KOPT-K1 (cell line): ENCODE data around the gene SMO.
"Not testable (repeated sequence)": the region's sequence is repeated elsewhere in the genome, so short reads cannot be mapped to it uniquely, and the experiment has no call there.

ENCODE experiments used
- H3K27ac ChIP-seq: fragments of 200-600 bp; sonication (generic); 2 replicates; pipeline ENCODE4 v1.5.1; 2016; ENCODE audit warnings: antibody characterized with exemption, mild to moderate bottlenecking, low read depth, low read length; ENCODE audit not compliant: poor library complexity, severe bottlenecking
- H3K36me3 ChIP-seq: fragments of 200-600 bp; sonication (generic); 2 replicates; pipeline ENCODE4 v1.5.1; 2017; ENCODE audit warnings: antibody characterized with exemption, mild to moderate bottlenecking, low read length, moderate library complexity; ENCODE audit not compliant: insufficient read depth
- H3K9me3 ChIP-seq: fragments of 200-600 bp; sonication (generic); 2 replicates; pipeline ENCODE4 v1.5.1; 2017; ENCODE audit warnings: antibody characterized with exemption, low read length, mild to moderate bottlenecking; ENCODE audit not compliant: insufficient read depth, poor library complexity, severe bottlenecking

The SMO gene

GRCh38 chr7:129227646-129228578 lies 39.5 kb downstream of the SMO start:
- H3K9me3 ChIP-seq, result no peaks in the 10 kb centered on the region
- no peak overlapping the region for H3K27ac ChIP-seq
- no peaks in the 10 kb centered on the region for H3K36me3 ChIP-seq

- no peaks in the 10 kb centered on the region for H3K9me3 ChIP-seq
- H3K36me3 ChIP-seq, result no peaks in the 10 kb centered on the region
- no peak overlapping the region for H3K27ac ChIP-seq
Measured at GRCh38 chr7:129228633-129229032, 40.2 kb downstream of the SMO start.

DNA sequence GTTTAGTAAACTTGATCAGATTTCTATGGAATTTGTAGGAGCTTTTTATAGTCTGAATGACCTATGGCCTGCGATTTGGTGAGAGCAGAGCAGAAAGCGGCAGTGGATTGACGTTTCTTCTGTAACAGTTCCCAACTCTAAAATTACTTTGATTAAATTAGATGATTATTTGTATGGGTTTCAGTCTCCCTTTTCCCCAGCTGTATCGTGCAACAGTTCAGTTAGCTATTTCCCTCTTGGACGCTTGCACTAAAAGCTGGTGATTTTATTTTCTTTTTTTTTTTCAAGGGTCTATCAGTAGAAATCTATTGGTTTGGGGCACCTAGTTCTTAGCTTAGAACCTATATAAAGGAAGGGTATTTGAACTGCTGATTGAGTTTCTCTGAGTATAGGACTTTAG lies 43.2 kb downstream of the SMO start:
- H3K9me3 ChIP-seq, result no peaks in the 10 kb centered on the region
- H3K27ac ChIP-seq, result no peak overlapping the region
- H3K36me3 ChIP-seq, result no peaks in the 10 kb centered on the region

GRCh38 chr7:129238546-129238945 lies 50.1 kb downstream of the SMO start:
- H3K36me3 ChIP-seq, result no peaks in the 10 kb centered on the region
- no peaks in the 10 kb centered on the region for H3K9me3 ChIP-seq
- no peak overlapping the region for H3K27ac ChIP-seq

GRCh38 chr7:129240119-129240820 lies 51.8 kb downstream of the SMO start:
- H3K27ac ChIP-seq, result no peak overlapping the region
- no peaks in the 10 kb centered on the region for H3K9me3 ChIP-seq
- H3K36me3 ChIP-seq, result no peaks in the 10 kb centered on the region

DNA sequence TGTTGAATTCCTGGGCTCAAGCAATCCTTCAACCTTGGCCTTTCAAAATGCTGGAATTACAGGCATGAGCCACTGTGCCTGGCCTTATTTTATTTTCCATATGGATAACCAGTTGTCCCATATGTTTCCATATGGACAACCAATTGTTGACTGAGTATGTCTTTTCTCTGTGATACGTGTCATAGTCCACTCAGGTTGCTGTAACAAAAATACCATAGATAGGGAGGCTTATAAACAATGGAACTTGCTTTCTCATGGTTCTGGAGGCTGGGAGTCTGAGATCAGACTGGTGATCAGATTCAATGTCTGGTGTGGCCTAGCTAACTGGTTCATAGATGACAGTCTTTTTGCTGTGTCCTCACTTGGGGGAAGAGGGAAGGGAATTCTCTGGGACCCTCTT lies 55.8 kb downstream of the SMO start:
- Histone ChIP-seq H3K9me3 (no peaks in the 10 kb centered on the region), H3K27ac (no peak overlapping the region), H3K36me3 (no peaks in the 10 kb centered on the region)

- no peaks in the 10 kb centered on the region for H3K9me3 ChIP-seq
- H3K36me3 ChIP-seq, result no peaks in the 10 kb centered on the region
- H3K27ac ChIP-seq, result no peak overlapping the region
Measured at GRCh38 chr7:129245533-129245932, 57.1 kb downstream of the SMO start.

DNA sequence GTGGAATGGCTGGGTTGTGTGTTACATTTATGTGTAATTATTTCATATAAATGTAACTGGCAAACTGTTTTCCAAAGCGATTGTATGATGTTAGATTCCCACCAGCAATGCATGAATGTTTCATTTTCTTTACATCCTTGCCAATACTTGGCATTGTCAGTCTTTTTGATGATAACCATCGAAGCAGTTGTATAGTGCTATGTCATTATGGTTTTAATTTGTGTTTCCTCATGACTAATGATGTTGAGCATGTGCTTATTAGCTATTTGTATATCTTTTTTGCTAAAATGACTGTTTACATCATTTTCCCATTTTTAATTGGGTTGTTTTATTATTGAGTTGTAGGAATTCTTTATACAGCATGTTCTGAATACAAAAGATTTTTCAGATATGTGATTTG lies 58.7 kb downstream of the SMO start:
- no peak overlapping the region for H3K27ac ChIP-seq
- no peaks in the 10 kb centered on the region for H3K36me3 ChIP-seq
- no peaks in the 10 kb centered on the region for H3K9me3 ChIP-seq

GRCh38 chr7:129252128-129252527 lies 63.7 kb downstream of the SMO start:
- H3K36me3 ChIP-seq, result no peaks in the 10 kb centered on the region
- no peak overlapping the region for H3K27ac ChIP-seq
- H3K9me3 ChIP-seq, result no peaks in the 10 kb centered on the region

GRCh38 chr7:129252603-129253002 lies 64.2 kb downstream of the SMO start:
- not testable (repeated sequence) for H3K36me3 ChIP-seq, H3K9me3 ChIP-seq, H3K27ac ChIP-seq

GRCh38 chr7:129255800-129256199 lies 67.4 kb downstream of the SMO start:
- Histone ChIP-seq H3K36me3 (no peaks in the 10 kb centered on the region), H3K9me3 (no peaks in the 10 kb centered on the region), H3K27ac (no peak overlapping the region)

DNA sequence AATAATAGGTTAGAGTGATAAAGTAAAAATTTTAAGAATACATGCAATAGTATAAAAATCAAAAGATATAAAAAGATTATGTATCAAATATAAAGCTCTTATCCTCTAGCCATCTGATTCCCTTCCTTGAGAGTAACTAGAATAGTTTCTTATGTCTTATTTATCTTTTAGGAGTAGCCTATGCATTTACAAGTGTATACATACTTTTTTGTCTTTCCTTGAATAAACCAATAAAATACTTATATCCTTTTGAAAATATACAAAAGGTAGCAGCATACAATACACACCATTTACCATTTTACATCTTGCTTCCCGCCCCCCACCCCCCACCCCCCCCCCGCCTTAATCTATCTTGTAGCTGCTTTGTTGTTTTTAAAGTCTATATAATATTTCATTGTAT lies 67.8 kb downstream of the SMO start:
- H3K9me3 ChIP-seq, result no peaks in the 10 kb centered on the region
- no peaks in the 10 kb centered on the region for H3K36me3 ChIP-seq
- H3K27ac ChIP-seq, result no peak overlapping the region

DNA sequence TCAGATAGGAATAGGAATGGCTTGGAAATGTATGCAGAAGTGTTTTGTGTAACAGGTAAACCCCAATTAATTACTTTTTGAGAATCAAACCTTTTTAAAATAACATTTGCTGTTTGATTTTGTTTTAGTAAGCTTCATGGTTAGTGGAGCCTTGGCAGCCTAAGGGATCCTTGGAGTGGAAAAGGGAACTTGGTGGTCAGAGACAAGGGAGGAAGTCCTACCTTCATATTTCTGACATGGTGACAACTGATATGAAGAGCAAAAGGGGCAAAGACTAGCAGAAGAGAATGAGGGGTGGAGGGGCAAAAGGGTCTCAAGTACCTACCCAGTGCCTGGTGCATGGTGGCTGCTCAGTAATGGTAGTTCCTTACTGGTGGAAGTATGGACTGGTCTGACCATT lies 68.7 kb downstream of the SMO start:
- Histone ChIP-seq H3K27ac (no peak overlapping the region), H3K36me3 (no peaks in the 10 kb centered on the region), H3K9me3 (no peaks in the 10 kb centered on the region)

DNA sequence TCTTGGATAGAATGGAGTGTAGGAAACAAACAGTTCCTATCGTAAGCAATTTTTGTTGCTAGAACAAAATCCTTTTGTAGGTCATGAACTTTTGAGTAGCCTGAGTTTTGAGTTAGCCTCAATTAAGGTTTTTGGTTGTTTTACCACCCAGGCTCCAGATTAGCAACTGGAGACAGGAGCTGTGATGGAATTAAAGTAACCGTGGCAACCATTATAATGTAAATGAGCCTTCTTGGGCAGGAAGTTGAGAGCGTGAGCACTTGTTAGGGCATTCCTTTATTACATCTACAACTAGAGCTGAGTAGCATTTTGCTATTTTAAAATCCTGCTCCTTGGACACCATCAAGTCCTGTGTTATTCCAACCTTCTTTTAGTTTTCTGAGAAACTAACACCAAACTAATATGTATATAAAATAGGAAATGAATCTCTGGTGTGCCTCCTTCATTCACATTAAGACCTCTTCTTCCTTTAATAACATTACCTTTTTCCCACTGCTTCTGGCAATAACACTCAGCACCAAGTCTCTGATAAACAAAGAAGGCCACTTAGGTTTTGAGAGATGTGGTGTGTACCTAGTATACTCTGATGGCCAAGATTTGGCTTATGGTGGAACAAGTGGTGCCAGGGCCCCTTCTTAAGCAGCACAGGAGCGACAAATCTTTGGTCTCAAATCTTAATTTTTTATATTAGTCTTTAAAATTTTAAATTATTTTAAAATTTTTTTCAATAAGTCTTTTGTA lies 70.4 kb downstream of the SMO start:
- Histone ChIP-seq H3K27ac (no peak overlapping the region), H3K9me3 (no peaks in the 10 kb centered on the region), H3K36me3 (no peaks in the 10 kb centered on the region)

- Histone ChIP-seq H3K9me3 (no peaks in the 10 kb centered on the region), H3K36me3 (no peaks in the 10 kb centered on the region), H3K27ac (no peak overlapping the region)
Measured at GRCh38 chr7:129262324-129262723, 73.9 kb downstream of the SMO start.
